ENCODE results near the gene FAM184B.
"Not testable (repeated sequence)": the region's sequence is repeated elsewhere in the genome, so short reads cannot be mapped to it uniquely, and the experiment has no call there.

FAM184B gene

GRCh38 chr4:17680559-17681280 lies 100.7 kb downstream of the FAM184B start:
- DNase-seq, result no peak

- DNase-seq, result no peak
These were observed 111.0 kb downstream of the FAM184B start for GRCh38 chr4:17670423-17670822.

DNA sequence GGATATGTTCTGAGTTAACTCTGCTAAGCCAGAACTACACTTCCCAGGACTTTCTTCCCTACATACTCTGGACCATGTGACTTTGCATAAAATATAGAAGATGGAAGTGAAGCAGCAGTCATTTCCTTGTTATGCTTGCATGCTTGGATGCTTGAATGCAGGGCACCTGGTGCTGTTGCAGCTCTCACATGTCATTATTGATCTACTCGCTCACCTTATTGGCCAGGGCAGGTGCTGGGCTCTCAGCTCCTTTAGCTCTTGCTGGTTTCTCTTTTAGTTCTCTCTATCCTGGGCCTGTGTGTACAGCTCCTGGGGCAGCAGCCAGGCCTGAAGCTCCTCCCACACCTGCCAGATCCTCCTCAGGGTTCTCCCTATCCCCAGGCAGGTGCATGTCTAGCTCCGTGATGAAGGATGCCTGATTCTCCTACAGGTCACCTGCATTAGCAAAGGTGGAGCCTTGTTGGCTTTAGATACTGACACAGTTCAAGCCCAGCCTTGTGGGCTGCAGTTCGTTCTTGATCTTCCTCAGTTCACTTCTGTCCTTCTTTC lies 113.7 kb downstream of the FAM184B start:
- DNase-seq, result no peak

DNA sequence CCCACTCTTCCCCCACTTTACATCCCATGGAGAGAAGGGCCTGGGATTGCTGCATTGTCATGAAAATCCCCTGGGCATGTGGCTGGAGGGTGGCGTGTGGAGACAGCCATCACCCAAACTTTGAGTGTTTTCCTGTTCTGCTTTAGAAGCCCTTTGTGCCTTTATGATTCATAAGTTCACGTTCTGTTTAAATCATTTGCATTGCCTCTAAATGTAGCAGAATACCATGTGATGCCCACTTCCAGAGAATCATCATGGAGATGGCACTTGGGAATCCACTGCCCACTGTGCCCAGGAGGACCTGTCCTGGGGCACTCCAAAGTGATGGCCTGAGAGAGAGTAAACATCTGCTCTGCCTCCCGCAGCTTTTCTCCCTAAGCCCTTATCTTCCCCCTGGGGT lies 114.2 kb downstream of the FAM184B start:
- DNase-seq, result no peak

- DNase-seq, result no peak
These were observed 115.6 kb downstream of the FAM184B start for GRCh38 chr4:17665852-17666251.

GRCh38 chr4:17665346-17665745 lies 116.1 kb downstream of the FAM184B start:
- DNase-seq, result no peak

GRCh38 chr4:17664755-17665154 lies 116.7 kb downstream of the FAM184B start:
- no peak for DNase-seq

DNA sequence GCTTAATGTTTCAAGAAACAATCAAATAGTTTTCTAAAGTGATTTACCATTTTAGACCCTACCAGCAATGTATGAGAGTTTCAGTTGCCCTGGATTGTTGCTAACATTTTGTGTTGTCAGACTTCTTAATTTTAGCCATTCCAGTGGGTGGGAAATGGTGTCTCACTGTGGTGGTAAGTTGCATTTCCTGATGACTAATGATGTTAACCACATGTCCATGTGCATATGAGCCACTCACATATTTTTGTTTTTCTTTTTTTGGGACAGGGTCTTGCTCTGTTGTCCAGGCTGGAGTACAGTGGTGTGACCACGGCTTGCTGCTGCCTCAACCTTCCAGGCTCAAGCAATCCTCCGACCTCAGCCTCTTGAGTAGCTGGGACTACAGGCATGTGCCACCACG lies 118.7 kb downstream of the FAM184B start:
- peak; percentile 34 for DNase-seq

GRCh38 chr4:17659196-17659595 lies 122.2 kb downstream of the FAM184B start:
- DNase-seq, result not testable (repeated sequence)

- no peak for DNase-seq
These were observed 123.6 kb downstream of the FAM184B start for GRCh38 chr4:17657849-17658248.

GRCh38 chr4:17657090-17657489 lies 124.3 kb downstream of the FAM184B start:
- DNase-seq, result no peak

DNA sequence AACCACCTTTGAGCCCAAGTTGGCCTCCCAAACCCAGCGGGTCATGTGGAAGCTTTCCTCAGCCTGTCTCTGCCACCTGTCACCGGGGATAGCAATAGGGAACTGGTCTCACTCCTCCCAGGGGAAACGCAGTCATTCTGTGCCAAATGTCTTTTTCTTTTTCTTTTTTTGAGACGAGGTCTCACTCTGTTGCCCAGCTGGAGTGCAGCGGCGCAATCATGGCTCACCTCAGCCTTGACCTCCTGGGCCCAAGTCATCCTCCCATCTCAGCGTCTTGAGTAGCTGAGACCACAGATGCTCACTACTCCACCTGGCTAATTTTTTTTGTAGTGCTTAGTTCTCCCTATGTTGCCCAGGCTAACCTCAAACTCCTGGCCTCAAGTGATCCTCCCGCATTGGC lies 126.7 kb downstream of the FAM184B start:
- DNase-seq, result no peak

- no peak for DNase-seq
These were observed 131.0 kb downstream of the FAM184B start for GRCh38 chr4:17650406-17650805.

DNA sequence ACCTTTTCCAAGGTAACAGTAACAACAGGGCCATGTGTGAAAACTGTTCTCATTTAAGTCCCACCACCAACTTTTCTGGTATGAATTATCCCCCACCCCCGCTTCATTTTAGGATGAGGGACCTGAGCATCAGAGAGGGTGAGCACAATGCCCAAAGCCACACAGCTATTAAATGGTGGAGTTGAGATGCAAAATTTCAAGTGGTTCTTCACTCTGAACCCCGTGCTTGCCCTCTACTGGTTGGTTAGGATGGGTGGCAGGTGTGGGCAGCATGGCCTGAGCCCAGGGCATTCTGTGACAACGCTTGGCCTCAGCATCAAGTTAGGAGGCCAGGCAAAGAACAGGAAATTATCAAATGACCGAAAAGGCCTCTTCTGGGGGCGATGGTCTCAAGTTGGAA lies 133.5 kb downstream of the FAM184B start:
- no peak for DNase-seq

DNA sequence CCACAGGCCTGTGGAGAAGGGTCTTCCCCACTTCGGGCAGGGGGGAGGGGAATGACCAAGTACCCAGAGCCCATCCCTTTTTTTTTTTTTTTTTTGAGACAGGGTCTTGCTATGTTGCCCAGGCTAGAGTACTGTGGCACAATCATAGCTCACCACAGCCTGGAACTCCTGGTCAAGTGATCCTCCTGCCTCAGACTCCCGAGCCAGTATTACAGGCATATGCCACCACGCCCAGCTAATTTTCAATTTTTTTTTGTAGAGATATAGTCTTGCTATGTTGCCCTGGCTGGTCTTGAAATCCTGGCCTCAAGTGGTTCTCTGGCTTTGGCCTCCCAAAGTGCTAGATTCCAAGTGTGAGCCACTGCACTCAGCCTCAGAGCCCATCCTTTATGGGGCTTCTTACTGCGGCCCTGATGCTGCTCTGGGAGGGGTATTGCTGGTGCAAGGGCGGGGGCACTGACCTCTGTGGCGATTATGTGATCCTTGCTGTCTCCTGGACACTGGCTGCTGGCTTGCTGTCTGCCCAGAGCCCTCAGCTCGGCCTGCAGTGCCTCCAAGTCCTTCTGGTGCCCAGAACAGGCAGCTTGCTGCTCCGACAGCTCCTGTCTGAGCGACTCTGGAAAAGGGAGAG lies 134.1 kb downstream of the FAM184B start:
- DNase-seq, result no peak

- DNase-seq, result no peak
These were observed 134.7 kb downstream of the FAM184B start for GRCh38 chr4:17646693-17647092.

GRCh38 chr4:17642398-17642783 lies 139.0 kb downstream of the FAM184B start:
- no peak for DNase-seq

DNA sequence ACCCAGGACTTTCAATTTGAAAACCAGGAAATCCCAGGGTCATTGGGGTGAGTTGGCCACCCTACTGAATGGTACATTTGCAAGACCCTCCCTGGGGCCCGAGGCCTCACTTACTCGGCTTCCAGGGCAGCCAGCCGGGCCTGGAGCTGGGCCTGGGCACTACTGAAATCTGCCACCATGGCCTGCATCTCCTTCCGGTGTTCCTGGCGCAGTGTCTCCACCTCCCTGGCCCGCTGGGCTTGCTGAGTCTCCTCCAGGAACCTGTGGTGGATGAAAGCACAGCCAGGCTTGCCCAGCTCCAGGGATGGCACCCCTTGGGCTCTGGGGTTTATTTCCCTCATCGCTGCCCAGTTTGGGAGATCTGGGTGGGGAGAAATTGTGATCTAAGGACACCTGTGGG lies 142.3 kb downstream of the FAM184B start:
- DNase-seq, result no peak

GRCh38 chr4:17636696-17637622 lies 144.5 kb downstream of the FAM184B start:
- DNase-seq, result peak; percentile 64

- no peak for DNase-seq
These were observed 145.1 kb downstream of the FAM184B start for GRCh38 chr4:17636341-17636695.

DNA sequence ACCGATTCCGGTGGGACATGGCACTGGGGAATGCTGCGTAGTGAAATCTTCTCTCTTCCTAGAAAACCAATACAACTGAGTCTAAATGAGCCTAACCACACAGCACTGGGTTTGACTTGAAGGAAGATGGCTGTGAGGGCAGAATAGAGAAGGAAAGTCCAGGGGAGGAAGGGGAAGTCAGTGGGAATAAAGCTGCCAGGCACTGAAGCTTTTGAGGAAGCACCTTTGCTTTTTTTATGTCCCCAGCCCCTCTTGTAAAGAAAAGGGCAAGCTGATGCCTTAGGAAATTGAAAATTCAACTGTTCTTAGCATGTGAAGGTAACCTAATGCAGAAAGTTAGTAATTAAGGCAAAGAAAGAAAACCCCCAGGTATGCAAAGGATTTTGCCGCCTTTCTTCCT lies 146.4 kb downstream of the FAM184B start:
- DNase-seq, result no peak

DNA sequence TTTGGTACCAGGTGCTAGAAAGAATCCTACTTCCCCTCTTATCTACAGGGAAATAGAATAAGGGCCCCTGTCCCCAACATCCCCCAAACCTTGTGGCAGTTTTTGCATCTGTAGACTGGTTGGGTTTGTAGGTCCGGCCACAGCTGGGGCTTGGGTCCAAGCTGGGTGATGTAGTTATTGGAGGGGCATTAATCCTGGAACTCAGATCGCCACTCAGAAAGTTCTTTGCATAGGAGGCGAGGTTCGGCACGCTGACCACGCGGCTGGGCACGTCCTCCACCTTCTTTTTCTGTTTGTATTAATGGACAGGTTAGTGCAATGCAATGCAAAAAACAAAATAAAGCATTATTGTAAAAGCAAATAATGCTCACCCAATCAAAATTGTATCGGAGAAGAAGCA lies 147.8 kb downstream of the FAM184B start:
- no peak for DNase-seq

- DNase-seq, result no peak
These were observed 151.2 kb downstream of the FAM184B start for GRCh38 chr4:17630228-17630627.

DNA sequence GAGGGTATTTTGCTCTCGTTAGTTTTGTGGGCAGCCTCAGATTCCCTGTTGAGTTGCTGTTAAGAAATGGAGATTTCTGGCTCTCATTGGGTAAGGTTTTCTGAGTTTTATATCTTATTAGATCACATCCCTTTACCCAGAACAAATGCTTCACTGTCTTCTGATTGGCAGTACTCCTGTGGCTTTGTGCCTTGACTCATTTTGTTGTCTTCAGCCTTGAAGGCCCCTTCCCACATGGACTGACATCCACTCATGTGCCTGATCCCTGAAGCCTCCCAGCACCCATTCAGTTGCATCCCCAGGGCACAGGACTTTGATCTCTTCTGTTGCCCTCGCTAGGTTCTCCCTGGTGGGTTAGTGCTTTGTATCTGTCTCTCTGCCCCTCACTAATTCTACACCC lies 156.6 kb downstream of the FAM184B start:
- no peak for DNase-seq

All from fibroblast of skin of right quadriceps (primary cell).